Right renal cortex interstitium (tissue), 3 donors: Measurements from ENCODE around the gene STRADA. TPM values are rescaled to one million over a fixed set of nuclear protein-coding genes. Genes with fewer than 3 reads are reported as not detected.

Source experiments
- DNase-seq, 3 donors: peaks; one replicate each; pipeline ENCODE4 v3.0.0-alpha.2; 2013; ENCODE audit warnings: low read depth in 3 of 3, low spot score in 2 of 3
- polyA plus RNA-seq, 3 donors: library from polyadenylated mRNA; unstranded; fragments of 120-200 nt; gene quantifications; one replicate each; pipeline ENCODE4 v1.2.1, GENCODE V29; 2013; ENCODE audit not compliant: insufficient read length in 3 of 3

The STRADA gene
- 10 to 100 TPM; 41.0 to 43.9 (median 41.8) TPM for polyA plus RNA-seq

GRCh38 chr17:63741408-63742173 is at the start of gene STRADA:
Gene STRADA, minus strand, starts transcription at chr17:63741799. Its CDS starts 13,430 bp downstream, at chr17:63728369.
- peak; percentile 87 to 97 (median 94) for DNase-seq

- no peak for DNase-seq
These were observed 48.5 kb upstream of the STRADA start for GRCh38 chr17:63790057-63790456.

GRCh38 chr17:63786971-63787711 is 45.5 kb upstream of the STRADA start:
- no peak for DNase-seq

- no peak for DNase-seq
These were observed 44.5 kb upstream of the STRADA start for GRCh38 chr17:63786117-63786516.

GRCh38 chr17:63785556-63785955 is 44.0 kb upstream of the STRADA start:
- DNase-seq: no peak

- DNase-seq: no peak
These were observed 41.9 kb upstream of the STRADA start for GRCh38 chr17:63783522-63783921.

GRCh38 chr17:63780928-63781327 is 39.3 kb upstream of the STRADA start:
- DNase-seq: no peak

GRCh38 chr17:63780507-63780906 is 38.9 kb upstream of the STRADA start:
- no peak for DNase-seq

- no peak for DNase-seq
These were observed 33.8 kb upstream of the STRADA start for GRCh38 chr17:63775420-63775819.

- DNase-seq: peak in 1 of 3 donors; percentile 8
These were observed 33.3 kb upstream of the STRADA start for GRCh38 chr17:63774969-63775265.

GRCh38 chr17:63774141-63774968 is 32.8 kb upstream of the STRADA start, which contains the start of gene DDX42:
Gene DDX42, plus strand, starts transcription at chr17:63774170. Its CDS starts 12,880 bp downstream, at chr17:63787050.
- peak in 1 of 3 donors; percentile 36 for DNase-seq

- peak; percentile 97 to 99 (median 99) for DNase-seq
These were observed 31.9 kb upstream of the STRADA start, which contains the start of gene CCDC47 for GRCh38 chr17:63773272-63774140. Gene CCDC47, minus strand, starts transcription at chr17:63773597. Its CDS starts 7,422 bp downstream, at chr17:63766175.

GRCh38 chr17:63772801-63773271 is 31.2 kb upstream of the STRADA start:
- peak in 2 of 3 donors; percentile 24 to 41 for DNase-seq

- DNase-seq: no peak
These were observed 26.8 kb upstream of the STRADA start for GRCh38 chr17:63768433-63768832.

- DNase-seq: no peak
These were observed 25.2 kb upstream of the STRADA start for GRCh38 chr17:63766754-63767153.

GRCh38 chr17:63764716-63765115 is 23.1 kb upstream of the STRADA start:
- DNase-seq: no peak

- DNase-seq: no peak
These were observed 20.8 kb upstream of the STRADA start for GRCh38 chr17:63762161-63763078.

- DNase-seq: no peak
These were observed 19.4 kb upstream of the STRADA start for GRCh38 chr17:63760771-63761539.
